Suppressor macrophage treated with lipopolysaccharide for 1 hour (primary cell): ENCODE results near the gene PLP2.

ENCODE experiments used
- DNase-seq, 3 donors: peaks; one replicate each; pipeline ENCODE4 v3.0.0-alpha.2; 2020 to 2022

PLP2 gene

GRCh38 chrX:49209434-49210251 is 37.9 kb downstream of the PLP2 start:
- peak; percentile 45 to 65 (median 49) for DNase-seq

GRCh38 chrX:49210406-49210805 is 38.7 kb downstream of the PLP2 start:
- no peak for DNase-seq

GRCh38 chrX:49211074-49211473 is 39.4 kb downstream of the PLP2 start:
- DNase-seq, result no peak

- no peak for DNase-seq
These were observed 40.5 kb downstream of the PLP2 start for GRCh38 chrX:49212209-49212608.

- DNase-seq, result no peak
These were observed 41.2 kb downstream of the PLP2 start for GRCh38 chrX:49212861-49213260.

GRCh38 chrX:49214416-49214815 is 42.7 kb downstream of the PLP2 start:
- no peak for DNase-seq

- DNase-seq, result no peak
These were observed 43.4 kb downstream of the PLP2 start for GRCh38 chrX:49214996-49215526.

GRCh38 chrX:49220100-49220499 is 48.4 kb downstream of the PLP2 start:
- DNase-seq, result no peak

GRCh38 chrX:49221868-49222267 is 50.2 kb downstream of the PLP2 start:
- DNase-seq, result no peak
